Measurements from ENCODE around the gene ABCA13.

DNA sequence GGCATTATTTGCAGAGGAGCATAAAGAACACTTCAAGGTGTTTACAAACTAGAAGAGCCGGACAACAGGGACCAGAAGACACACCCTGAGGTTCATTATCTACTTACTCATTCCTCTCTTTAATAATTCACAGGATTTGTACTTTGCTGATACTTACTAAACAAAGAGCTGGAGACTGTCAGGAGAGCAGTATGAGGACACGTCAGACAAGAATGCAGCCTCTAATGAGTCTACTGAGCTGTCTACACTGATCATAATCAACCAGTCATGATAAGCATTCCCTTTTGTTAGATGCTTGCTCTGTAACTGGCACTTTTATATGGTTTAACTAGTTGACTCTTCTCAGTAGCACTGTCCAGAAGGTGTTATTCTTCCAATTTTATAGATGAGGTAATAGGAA is 509.7 kb downstream of the ABCA13 start:
- TF ChIP-seq, protein P1, sequence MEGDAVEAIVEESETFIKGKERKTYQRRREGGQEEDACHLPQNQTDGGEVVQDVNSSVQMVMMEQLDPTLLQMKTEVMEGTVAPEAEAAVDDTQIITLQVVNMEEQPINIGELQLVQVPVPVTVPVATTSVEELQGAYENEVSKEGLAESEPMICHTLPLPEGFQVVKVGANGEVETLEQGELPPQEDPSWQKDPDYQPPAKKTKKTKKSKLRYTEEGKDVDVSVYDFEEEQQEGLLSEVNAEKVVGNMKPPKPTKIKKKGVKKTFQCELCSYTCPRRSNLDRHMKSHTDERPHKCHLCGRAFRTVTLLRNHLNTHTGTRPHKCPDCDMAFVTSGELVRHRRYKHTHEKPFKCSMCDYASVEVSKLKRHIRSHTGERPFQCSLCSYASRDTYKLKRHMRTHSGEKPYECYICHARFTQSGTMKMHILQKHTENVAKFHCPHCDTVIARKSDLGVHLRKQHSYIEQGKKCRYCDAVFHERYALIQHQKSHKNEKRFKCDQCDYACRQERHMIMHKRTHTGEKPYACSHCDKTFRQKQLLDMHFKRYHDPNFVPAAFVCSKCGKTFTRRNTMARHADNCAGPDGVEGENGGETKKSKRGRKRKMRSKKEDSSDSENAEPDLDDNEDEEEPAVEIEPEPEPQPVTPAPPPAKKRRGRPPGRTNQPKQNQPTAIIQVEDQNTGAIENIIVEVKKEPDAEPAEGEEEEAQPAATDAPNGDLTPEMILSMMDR (IDR thresholded peaks at IDR 0.05) = no peak
- no peak for TF ChIP-seq SIN3A (IDR thresholded peaks at IDR 0.05; ENCODE audit: borderline replicate concordance, insufficient read depth, low read depth, low read length)
- TF ChIP-seq, protein P2, sequence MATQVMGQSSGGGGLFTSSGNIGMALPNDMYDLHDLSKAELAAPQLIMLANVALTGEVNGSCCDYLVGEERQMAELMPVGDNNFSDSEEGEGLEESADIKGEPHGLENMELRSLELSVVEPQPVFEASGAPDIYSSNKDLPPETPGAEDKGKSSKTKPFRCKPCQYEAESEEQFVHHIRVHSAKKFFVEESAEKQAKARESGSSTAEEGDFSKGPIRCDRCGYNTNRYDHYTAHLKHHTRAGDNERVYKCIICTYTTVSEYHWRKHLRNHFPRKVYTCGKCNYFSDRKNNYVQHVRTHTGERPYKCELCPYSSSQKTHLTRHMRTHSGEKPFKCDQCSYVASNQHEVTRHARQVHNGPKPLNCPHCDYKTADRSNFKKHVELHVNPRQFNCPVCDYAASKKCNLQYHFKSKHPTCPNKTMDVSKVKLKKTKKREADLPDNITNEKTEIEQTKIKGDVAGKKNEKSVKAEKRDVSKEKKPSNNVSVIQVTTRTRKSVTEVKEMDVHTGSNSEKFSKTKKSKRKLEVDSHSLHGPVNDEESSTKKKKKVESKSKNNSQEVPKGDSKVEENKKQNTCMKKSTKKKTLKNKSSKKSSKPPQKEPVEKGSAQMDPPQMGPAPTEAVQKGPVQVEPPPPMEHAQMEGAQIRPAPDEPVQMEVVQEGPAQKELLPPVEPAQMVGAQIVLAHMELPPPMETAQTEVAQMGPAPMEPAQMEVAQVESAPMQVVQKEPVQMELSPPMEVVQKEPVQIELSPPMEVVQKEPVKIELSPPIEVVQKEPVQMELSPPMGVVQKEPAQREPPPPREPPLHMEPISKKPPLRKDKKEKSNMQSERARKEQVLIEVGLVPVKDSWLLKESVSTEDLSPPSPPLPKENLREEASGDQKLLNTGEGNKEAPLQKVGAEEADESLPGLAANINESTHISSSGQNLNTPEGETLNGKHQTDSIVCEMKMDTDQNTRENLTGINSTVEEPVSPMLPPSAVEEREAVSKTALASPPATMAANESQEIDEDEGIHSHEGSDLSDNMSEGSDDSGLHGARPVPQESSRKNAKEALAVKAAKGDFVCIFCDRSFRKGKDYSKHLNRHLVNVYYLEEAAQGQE (IDR thresholded peaks at IDR 0.05; ENCODE audit: insufficient read depth in 1 of 2, low read depth in 2 of 2, low read length in 1 of 2) = no peak

Measured in Panc1 (cell line).